GM12878 (cell line): ENCODE data around the gene PKP2.

Experiments used
- POLR2A ChIP-seq: IDR thresholded peaks from 2 replicates; pipeline ENCODE4 v1.6.1; 2011; ENCODE audit warnings: low read depth, mild to moderate bottlenecking, low read length
- POLR2AphosphoS5 ChIP-seq: IDR thresholded peaks from 2 replicates; pipeline ENCODE4 v1.6.1; 2011; ENCODE audit warnings: mild to moderate bottlenecking, low read length, inconsistent platforms

DNA sequence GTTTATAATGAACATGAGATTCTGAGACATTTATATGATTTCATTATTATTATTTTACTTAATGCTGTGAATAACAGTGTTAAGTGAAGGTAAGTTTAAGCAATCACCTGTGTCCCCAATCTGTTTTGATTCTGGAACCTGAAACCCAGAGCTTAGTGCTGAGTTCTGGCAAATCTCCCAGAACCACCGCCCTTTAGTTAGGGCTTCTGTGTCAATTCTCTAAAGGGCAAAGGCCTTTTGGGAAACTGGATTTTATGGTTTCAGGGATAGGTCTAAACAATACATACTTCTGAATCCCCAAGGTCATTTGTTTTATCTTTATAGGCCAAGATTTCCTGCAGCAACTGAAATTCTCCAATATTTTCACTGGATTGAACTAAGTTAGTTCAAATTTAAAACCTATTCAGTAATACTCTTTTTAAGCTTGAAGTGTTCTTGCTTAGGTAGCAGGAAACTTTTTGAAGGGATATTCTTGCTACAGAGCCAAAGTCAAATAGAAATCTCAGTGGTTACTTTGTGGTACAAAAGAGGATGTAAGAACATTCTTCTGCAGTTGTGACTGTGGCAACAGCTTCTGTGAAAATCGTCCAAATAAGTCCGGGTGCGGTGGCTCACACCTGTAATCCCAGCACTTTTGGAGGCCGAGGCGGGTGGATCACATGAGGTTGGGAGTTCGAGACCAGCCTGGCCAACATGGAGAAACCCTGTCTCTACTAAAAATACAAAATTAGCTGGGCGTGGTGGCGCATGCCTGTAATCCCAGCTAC, 10.0 kb upstream of the PKP2 start:
- TF ChIP-seq POLR2A (no peak), POLR2AphosphoS5 (no peak)
